ENCODE results near the gene PRPF40A. TPM values are rescaled to one million over a fixed set of nuclear protein-coding genes. Genes with fewer than 3 reads are reported as not detected.

PRPF40A gene
- total and polyA plus RNA-seq, 2 experiments from 2014 or later, result 254 to 261 TPM

- no peak overlapping the region for H2AFZ ChIP-seq
- peaks cover 34% of the 10 kb centered on the region for H3K36me3 ChIP-seq (ENCODE audit: insufficient read depth)
- H3K27ac Mint-ChIP-seq, result no peak overlapping the region
Observed at GRCh38 chr2:152638590-152638989, 78.7 kb downstream of the PRPF40A start.

More at GRCh38 chr2:152638590-152638989, 78.7 kb downstream of the PRPF40A start:
- Histone ChIP-seq H3F3A (replicated peaks; ENCODE audit: low read depth) (no peaks in the 10 kb centered on the region), H3K4me1 (ENCODE audit: insufficient read depth) (no peaks in the 10 kb centered on the region), H3K27me3 (ENCODE audit: insufficient read depth) (no peaks in the 10 kb centered on the region), H3K79me2 (replicated peaks; ENCODE audit: insufficient read depth) (no peaks in the 10 kb centered on the region), H3K27ac (ENCODE audit: low read depth) (no peak overlapping the region), H3K4me3 (no peak overlapping the region), H3K4me2 (no peak overlapping the region), H4K20me1 (replicated peaks; ENCODE audit: insufficient read depth) (no peaks in the 10 kb centered on the region), H3K9me2 (ENCODE audit: insufficient read depth) (no peaks in the 10 kb centered on the region)
- ATAC-seq, result no peak
- no peak for TF ChIP-seq NANOG (IDR thresholded peaks at IDR 0.05; ENCODE audit: borderline replicate concordance)
- no peak for TF ChIP-seq EZH2phosphoT487 (IDR thresholded peaks at IDR 0.05; ENCODE audit: unreplicated experiment)
- no peak for TF ChIP-seq POLR2AphosphoS5 (IDR thresholded peaks at IDR 0.05; ENCODE audit: low read depth)
- no peak for TF ChIP-seq ZNF114 (CRISPR knock-in tag; IDR thresholded peaks at IDR 0.05)
- TF ChIP-seq ZNF331 (CRISPR knock-in tag; IDR thresholded peaks at IDR 0.05; ENCODE audit: low read depth), result no peak
- no peak for TF ChIP-seq STAT1 (IDR thresholded peaks at IDR 0.05; ENCODE audit: unreplicated experiment)
- TF ChIP-seq, protein P1, sequence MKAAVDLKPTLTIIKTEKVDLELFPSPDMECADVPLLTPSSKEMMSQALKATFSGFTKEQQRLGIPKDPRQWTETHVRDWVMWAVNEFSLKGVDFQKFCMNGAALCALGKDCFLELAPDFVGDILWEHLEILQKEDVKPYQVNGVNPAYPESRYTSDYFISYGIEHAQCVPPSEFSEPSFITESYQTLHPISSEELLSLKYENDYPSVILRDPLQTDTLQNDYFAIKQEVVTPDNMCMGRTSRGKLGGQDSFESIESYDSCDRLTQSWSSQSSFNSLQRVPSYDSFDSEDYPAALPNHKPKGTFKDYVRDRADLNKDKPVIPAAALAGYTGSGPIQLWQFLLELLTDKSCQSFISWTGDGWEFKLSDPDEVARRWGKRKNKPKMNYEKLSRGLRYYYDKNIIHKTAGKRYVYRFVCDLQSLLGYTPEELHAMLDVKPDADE (IDR thresholded peaks at IDR 0.05), result no peak
- TF ChIP-seq EZH2 (IDR thresholded peaks at IDR 0.05; ENCODE audit: low read depth, unreplicated experiment), result no peak
- TF ChIP-seq, protein P2, sequence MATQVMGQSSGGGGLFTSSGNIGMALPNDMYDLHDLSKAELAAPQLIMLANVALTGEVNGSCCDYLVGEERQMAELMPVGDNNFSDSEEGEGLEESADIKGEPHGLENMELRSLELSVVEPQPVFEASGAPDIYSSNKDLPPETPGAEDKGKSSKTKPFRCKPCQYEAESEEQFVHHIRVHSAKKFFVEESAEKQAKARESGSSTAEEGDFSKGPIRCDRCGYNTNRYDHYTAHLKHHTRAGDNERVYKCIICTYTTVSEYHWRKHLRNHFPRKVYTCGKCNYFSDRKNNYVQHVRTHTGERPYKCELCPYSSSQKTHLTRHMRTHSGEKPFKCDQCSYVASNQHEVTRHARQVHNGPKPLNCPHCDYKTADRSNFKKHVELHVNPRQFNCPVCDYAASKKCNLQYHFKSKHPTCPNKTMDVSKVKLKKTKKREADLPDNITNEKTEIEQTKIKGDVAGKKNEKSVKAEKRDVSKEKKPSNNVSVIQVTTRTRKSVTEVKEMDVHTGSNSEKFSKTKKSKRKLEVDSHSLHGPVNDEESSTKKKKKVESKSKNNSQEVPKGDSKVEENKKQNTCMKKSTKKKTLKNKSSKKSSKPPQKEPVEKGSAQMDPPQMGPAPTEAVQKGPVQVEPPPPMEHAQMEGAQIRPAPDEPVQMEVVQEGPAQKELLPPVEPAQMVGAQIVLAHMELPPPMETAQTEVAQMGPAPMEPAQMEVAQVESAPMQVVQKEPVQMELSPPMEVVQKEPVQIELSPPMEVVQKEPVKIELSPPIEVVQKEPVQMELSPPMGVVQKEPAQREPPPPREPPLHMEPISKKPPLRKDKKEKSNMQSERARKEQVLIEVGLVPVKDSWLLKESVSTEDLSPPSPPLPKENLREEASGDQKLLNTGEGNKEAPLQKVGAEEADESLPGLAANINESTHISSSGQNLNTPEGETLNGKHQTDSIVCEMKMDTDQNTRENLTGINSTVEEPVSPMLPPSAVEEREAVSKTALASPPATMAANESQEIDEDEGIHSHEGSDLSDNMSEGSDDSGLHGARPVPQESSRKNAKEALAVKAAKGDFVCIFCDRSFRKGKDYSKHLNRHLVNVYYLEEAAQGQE (IDR thresholded peaks at IDR 0.05; ENCODE audit: unreplicated experiment), result no peak
- no peak for TF ChIP-seq CREB1 (CRISPR knock-in tag; IDR thresholded peaks at IDR 0.05; ENCODE audit: low read depth)
- no peak for TF ChIP-seq ZNF462 (CRISPR knock-in tag; IDR thresholded peaks at IDR 0.05)
- H3K9me3 Mint-ChIP-seq, result peaks cover 2% of the 10 kb centered on the region; the same call in 1 of the 3 replicates
- peaks cover 16% of the 10 kb centered on the region for H3K27me3 Mint-ChIP-seq (ENCODE audit: insufficient read depth, low read depth, poor library complexity)
- peaks cover 60% of the 10 kb centered on the region for H3K36me3 Mint-ChIP-seq (ENCODE audit: low read depth)
- H3K4me3 Mint-ChIP-seq, result no peak overlapping the region
- no peaks in the 10 kb centered on the region for H3K4me1 Mint-ChIP-seq
- no peak for DNase-seq (ENCODE audit: low spot score)
